GM19043 (cell line): ENCODE data around the gene TFPI.
"Not testable (repeated sequence)": the region's sequence is repeated elsewhere in the genome, so short reads cannot be mapped to it uniquely, and the experiment has no call there.

Experiments used
- ATAC-seq: cut with Tn5 transposase; IDR thresholded peaks from one replicate; pipeline ENCODE4 v1.9.1; 2021; ENCODE audit warnings: low read depth; ENCODE audit not compliant: unreplicated experiment

Gene TFPI

GRCh38 chr2:187554011-187554703 lies at the start of gene TFPI:
TSS of gene TFPI (minus strand) at chr2:187554435. CDS start at chr2:187503768, 50,667 bp downstream.
- no peak for ATAC-seq

- ATAC-seq: no peak
Observed at GRCh38 chr2:187594801-187595200, 40.6 kb upstream of the TFPI start.

GRCh38 chr2:187593697-187594096 lies 39.5 kb upstream of the TFPI start:
- ATAC-seq: no peak

- no peak for ATAC-seq
Observed at GRCh38 chr2:187593098-187593497, 38.9 kb upstream of the TFPI start.

GRCh38 chr2:187590175-187590574 lies 35.9 kb upstream of the TFPI start:
- no peak for ATAC-seq

- peak; percentile 53 for ATAC-seq
Observed at GRCh38 chr2:187586011-187586641, 31.9 kb upstream of the TFPI start.

GRCh38 chr2:187581125-187581896 lies 27.1 kb upstream of the TFPI start:
- peak; percentile 47 for ATAC-seq

GRCh38 chr2:187580462-187581124 lies 26.4 kb upstream of the TFPI start:
- ATAC-seq: no peak

GRCh38 chr2:187577310-187577709 lies 23.1 kb upstream of the TFPI start:
- ATAC-seq: no peak

GRCh38 chr2:187576906-187577305 lies 22.7 kb upstream of the TFPI start:
- ATAC-seq: no peak

GRCh38 chr2:187575751-187576067 lies 21.5 kb upstream of the TFPI start:
- no peak for ATAC-seq

GRCh38 chr2:187574969-187575750 lies 20.9 kb upstream of the TFPI start:
- no peak for ATAC-seq

GRCh38 chr2:187573722-187574121 lies 19.5 kb upstream of the TFPI start:
- ATAC-seq: no peak

- ATAC-seq: not testable (repeated sequence)
Observed at GRCh38 chr2:187571996-187572395, 17.8 kb upstream of the TFPI start.

GRCh38 chr2:187569571-187569970 lies 15.3 kb upstream of the TFPI start:
- no peak for ATAC-seq

- no peak for ATAC-seq
Observed at GRCh38 chr2:187569042-187569441, 14.8 kb upstream of the TFPI start.

- no peak for ATAC-seq
Observed at GRCh38 chr2:187567126-187567525, 12.9 kb upstream of the TFPI start.

GRCh38 chr2:187566712-187567111 lies 12.5 kb upstream of the TFPI start:
- no peak for ATAC-seq

- ATAC-seq: no peak
Observed at GRCh38 chr2:187566266-187566665, 12.0 kb upstream of the TFPI start.

- not testable (repeated sequence) for ATAC-seq
Observed at GRCh38 chr2:187565618-187566017, 11.4 kb upstream of the TFPI start.
